VCaP (cell line): ENCODE measurements around the gene LBX1.

Experiments
- H3K27ac ChIP-seq: fragments of 450-650 bp; 2 replicates; pipeline ENCODE4 v1.5.1; 2017
- CTCF ChIP-seq: fragments of 450-650 bp; conservative IDR thresholded peaks from 2 replicates; pipeline ENCODE4 v1.5.1; 2017; ENCODE audit warnings: mild to moderate bottlenecking, moderate library complexity

Gene LBX1

GRCh38 chr10:101266381-101267289, 37.4 kb upstream of the LBX1 start:
- no peak overlapping the region for H3K27ac ChIP-seq

GRCh38 chr10:101263150-101263752, 34.0 kb upstream of the LBX1 start:
- TF ChIP-seq CTCF: no peak

More at GRCh38 chr10:101266381-101267289, 37.4 kb upstream of the LBX1 start:
- no peak for TF ChIP-seq CTCF

GRCh38 chr10:101262147-101262546, 32.9 kb upstream of the LBX1 start:
- no peak for TF ChIP-seq CTCF
- H3K27ac ChIP-seq: no peak overlapping the region

More at GRCh38 chr10:101263150-101263752, 34.0 kb upstream of the LBX1 start:
- no peak overlapping the region for H3K27ac ChIP-seq

GRCh38 chr10:101261702-101262101, 32.4 kb upstream of the LBX1 start:
- no peak for TF ChIP-seq CTCF
- H3K27ac ChIP-seq: no peak overlapping the region

- TF ChIP-seq CTCF: no peak
- H3K27ac ChIP-seq: no peak overlapping the region
These were observed 31.7 kb upstream of the LBX1 start for GRCh38 chr10:101260764-101261481.

GRCh38 chr10:101258179-101258885, 29.1 kb upstream of the LBX1 start:
- no peak overlapping the region for H3K27ac ChIP-seq
- no peak for TF ChIP-seq CTCF
